Testis (tissue), 3 donors: ENCODE data around the gene TRAPPC10. TPM values are rescaled to one million over a fixed set of nuclear protein-coding genes. Genes with fewer than 3 reads are reported as not detected.
"Not testable (repeated sequence)": the region's sequence is repeated elsewhere in the genome, so short reads cannot be mapped to it uniquely, and the experiment has no call there.

Experiments
- DNase-seq: peaks from one replicate; pipeline ENCODE4 v3.0.0-alpha.2; 2019
- H3K27ac ChIP-seq, 2 donors: fragments of 200-600 bp; sonication (generic); one replicate each; pipeline ENCODE4 v1.5.1; 2019
- H3K27me3 ChIP-seq: fragments of 200-600 bp; sonication (generic); one replicate; pipeline ENCODE4 v1.5.1; 2019
- H3K36me3 ChIP-seq: fragments of 200-600 bp; sonication (generic); one replicate; pipeline ENCODE4 v1.5.1; 2017; ENCODE audit warnings: low read depth; ENCODE audit errors: missing control alignments
- H3K4me1 ChIP-seq: fragments of 200-600 bp; sonication (generic); one replicate; pipeline ENCODE4 v1.5.1; 2019
- H3K4me3 ChIP-seq, 2 donors: fragments of 200-600 bp; sonication (generic); one replicate each; pipeline ENCODE4 v1.5.1; 2017 to 2019
- H3K9me3 ChIP-seq: fragments of 200-600 bp; sonication (generic); one replicate; pipeline ENCODE4 v1.5.1; 2017
- WGBS, 2 donors: methylation state at CpG; one replicate each; pipeline ENCODE4 v1.1.5; 2018; 5-methylcytosine and 5-hydroxymethylcytosine counted together
- intact Hi-C: fragments of 100-400 bp; cut with DNase I; formaldehyde crosslinking; loops from one replicate; pipeline ENCODE4 v1.15.1; 2023; ENCODE audit warnings: low total_unique reads
- polyA plus RNA-seq: library from polyadenylated mRNA; stranded (reverse); fragments of 350-450 nt; fragmentation: Illumina TruSeq; extraction: RNeasy Lipid Tissue Mini Kit (QIAGEN cat#74804); gene quantifications from one replicate; pipeline ENCODE4 v1.2.3, GENCODE V29; 2014; ENCODE audit warnings: low read depth, low replicate concordance; ENCODE audit not compliant: insufficient read depth
- total RNA-seq, 2 donors: library from RNA; depleted of rRNA; stranded (reverse); fragments of >200 nt; gene quantifications; one replicate each; pipeline ENCODE4 v1.2.3, GENCODE V29; 2016

Gene TRAPPC10
- total and polyA plus RNA-seq, 3 donors from 2014 or later, result 46.4 to 69.8 (median 58.0) TPM

DNA sequence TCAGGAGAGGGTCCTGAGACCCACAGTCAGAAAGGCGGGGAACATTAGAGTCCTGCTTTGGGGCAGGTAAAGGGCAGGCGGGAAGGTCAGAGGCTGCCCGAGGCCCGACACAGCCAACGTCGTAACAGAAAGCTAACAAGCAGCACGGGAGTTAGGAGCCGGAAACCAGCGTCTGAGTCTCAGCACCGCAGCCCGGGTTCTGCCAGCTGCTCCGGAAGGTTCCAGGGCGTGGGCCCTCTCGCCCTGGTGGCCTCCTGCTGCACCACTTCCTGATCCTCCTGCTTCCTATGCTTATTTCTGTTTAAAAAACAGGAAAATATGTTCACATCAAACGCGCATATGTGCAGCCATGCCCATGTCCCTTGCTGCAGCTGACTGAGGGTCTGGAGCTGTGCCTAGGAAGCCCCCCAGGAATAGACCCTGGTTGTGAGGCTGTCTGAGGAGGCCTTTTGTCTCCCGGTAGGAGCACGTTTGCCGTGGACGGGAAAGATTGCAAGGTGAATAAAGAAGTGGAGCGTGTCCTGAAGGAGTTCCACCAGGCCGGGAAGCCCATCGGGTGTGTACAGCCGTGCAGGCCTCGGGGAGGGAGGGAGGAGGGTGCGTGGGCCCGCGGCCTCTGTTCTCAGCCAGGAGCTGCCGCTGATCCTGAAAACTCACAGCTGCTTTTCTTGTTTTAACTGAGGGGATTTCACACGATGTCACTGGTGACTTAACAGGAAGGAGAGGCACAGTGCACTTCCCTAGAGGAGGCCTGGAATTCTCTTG, 127.9 kb downstream of the TRAPPC10 start:
- H3K4me1 ChIP-seq, DNase-seq, H3K27me3 ChIP-seq, H3K4me3 ChIP-seq, H3K27ac ChIP-seq, H3K36me3 ChIP-seq, intact Hi-C loops, H3K9me3 ChIP-seq: not testable (repeated sequence)
- no CpG with 5 or more reads among the region's 30 CpGs for WGBS, 2 donors

- H3K27ac ChIP-seq, H3K36me3 ChIP-seq, DNase-seq, H3K9me3 ChIP-seq, H3K27me3 ChIP-seq, intact Hi-C loops, H3K4me1 ChIP-seq, H3K4me3 ChIP-seq: not testable (repeated sequence)
- no CpG with 5 or more reads among the region's 18 CpGs for WGBS, 2 donors
These were observed 128.4 kb downstream of the TRAPPC10 start for GRCh38 chr21:44140552-44140932.

GRCh38 chr21:44142470-44142869, 130.4 kb downstream of the TRAPPC10 start:
- H3K36me3 ChIP-seq, DNase-seq, intact Hi-C loops, H3K4me3 ChIP-seq, H3K4me1 ChIP-seq, H3K9me3 ChIP-seq, H3K27ac ChIP-seq, H3K27me3 ChIP-seq: not testable (repeated sequence)
- no CpG with 5 or more reads among the region's 10 CpGs for WGBS, 2 donors

- DNase-seq, H3K9me3 ChIP-seq, H3K27ac ChIP-seq, H3K36me3 ChIP-seq, H3K4me3 ChIP-seq, H3K4me1 ChIP-seq, H3K27me3 ChIP-seq, intact Hi-C loops: not testable (repeated sequence)
- WGBS, 2 donors, result no CpG with 5 or more reads among the region's 17 CpGs
These were observed 131.3 kb downstream of the TRAPPC10 start for GRCh38 chr21:44143380-44143779.

DNA sequence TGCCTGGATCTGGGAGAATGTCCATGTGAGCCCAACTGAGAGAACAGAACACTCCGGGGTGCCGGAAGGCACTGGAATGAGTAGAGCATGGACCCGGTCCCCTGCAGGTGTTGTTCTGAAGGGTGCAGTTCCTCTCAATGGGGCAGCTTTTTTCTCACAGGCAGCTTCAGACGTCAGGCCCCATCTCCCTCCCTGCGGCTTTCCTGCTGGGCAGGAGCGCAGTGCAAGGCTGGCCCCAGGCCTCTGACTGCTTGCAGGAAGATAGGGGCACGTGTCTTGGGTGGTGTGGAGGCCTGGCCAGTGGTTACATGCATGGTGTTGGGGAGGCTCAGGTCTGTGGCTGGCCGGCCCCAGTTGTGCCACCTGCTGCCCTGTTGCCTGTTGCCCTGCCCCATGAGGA, 131.9 kb downstream of the TRAPPC10 start:
- DNase-seq, H3K9me3 ChIP-seq, H3K4me1 ChIP-seq, H3K27ac ChIP-seq, intact Hi-C loops, H3K36me3 ChIP-seq, H3K4me3 ChIP-seq, H3K27me3 ChIP-seq: not testable (repeated sequence)
- no CpG with 5 or more reads among the region's 8 CpGs for WGBS, 2 donors

GRCh38 chr21:44144784-44145602, 132.9 kb downstream of the TRAPPC10 start:
- H3K27me3 ChIP-seq, DNase-seq, H3K27ac ChIP-seq, intact Hi-C loops, H3K4me1 ChIP-seq, H3K9me3 ChIP-seq, H3K4me3 ChIP-seq, H3K36me3 ChIP-seq: not testable (repeated sequence)
- no CpG with 5 or more reads among the region's 22 CpGs for WGBS, 2 donors

- H3K27ac ChIP-seq, DNase-seq, H3K36me3 ChIP-seq, H3K4me3 ChIP-seq, H3K4me1 ChIP-seq, intact Hi-C loops, H3K9me3 ChIP-seq, H3K27me3 ChIP-seq: not testable (repeated sequence)
- WGBS, 2 donors, result no CpG with 5 or more reads among the region's 12 CpGs
These were observed 133.5 kb downstream of the TRAPPC10 start for GRCh38 chr21:44145616-44146015.

GRCh38 chr21:44147108-44147507, 135.0 kb downstream of the TRAPPC10 start:
- no CpG with 5 or more reads among the region's 8 CpGs for WGBS, 2 donors
- H3K36me3 ChIP-seq, H3K4me1 ChIP-seq, DNase-seq, H3K9me3 ChIP-seq, intact Hi-C loops, H3K27ac ChIP-seq, H3K4me3 ChIP-seq, H3K27me3 ChIP-seq: not testable (repeated sequence)

DNA sequence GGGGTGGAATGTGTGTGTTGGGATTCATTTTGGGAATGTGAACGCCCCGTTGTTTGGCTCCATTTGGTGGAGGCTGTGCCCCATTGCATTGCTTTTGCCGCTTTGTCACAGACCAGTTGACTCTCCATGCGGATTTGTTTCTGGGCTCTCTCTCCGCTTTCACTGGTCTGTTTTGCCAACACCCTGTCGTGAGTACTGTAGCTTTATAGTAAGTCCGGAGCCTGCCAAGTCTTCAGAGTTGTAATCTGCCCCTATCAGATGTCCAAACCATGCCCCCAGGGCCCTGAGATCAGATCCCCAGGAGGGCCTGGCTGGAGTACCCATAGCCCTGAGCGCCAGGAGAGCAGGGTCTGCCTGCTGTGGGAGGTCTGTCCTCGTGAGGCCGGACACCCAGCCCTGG, 138.1 kb downstream of the TRAPPC10 start:
- H3K36me3 ChIP-seq, H3K4me3 ChIP-seq, intact Hi-C loops, H3K4me1 ChIP-seq, H3K27ac ChIP-seq, H3K9me3 ChIP-seq, DNase-seq, H3K27me3 ChIP-seq: not testable (repeated sequence)
- WGBS, 2 donors, result no CpG with 5 or more reads among the region's 10 CpGs

DNA sequence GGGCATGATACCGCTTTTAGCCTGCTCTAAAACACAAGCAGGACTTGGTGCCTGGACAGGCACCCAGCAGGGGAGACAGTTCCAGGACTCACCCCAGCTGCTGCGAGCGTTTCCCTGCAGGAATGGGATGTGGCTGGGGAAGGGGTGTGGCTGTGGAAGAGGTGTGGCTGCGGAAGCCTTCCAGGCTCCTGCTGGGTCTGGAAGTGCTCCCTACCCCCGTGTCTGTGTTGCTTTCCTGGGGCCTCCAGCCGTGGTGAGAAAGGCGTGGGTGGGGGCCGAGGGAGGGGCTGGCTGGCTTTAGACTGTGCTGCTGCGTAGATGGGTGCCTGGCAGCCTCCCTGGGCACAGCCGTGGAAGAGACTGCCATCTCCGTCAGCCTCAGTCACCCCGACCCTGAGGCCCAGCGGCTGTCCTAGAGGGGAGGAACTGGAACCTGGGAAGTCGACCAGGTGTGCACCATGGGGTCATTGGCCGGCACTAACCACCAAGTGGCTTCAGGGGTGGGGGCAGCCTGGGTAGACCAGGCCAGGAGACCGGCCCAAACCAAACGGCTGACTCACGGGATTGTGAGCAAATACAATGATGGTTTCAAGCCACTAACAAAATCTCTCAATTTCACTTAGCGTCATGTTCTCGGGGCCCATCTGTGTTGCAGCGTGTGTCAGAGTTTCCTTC, 141.2 kb downstream of the TRAPPC10 start:
- H3K9me3 ChIP-seq, intact Hi-C loops, H3K27me3 ChIP-seq, DNase-seq, H3K4me1 ChIP-seq, H3K27ac ChIP-seq, H3K4me3 ChIP-seq, H3K36me3 ChIP-seq: not testable (repeated sequence)
- no CpG with 5 or more reads among the region's 21 CpGs for whole genome bisulfite sequencing, 2 donors

GRCh38 chr21:44153889-44154228, 141.8 kb downstream of the TRAPPC10 start:
- peak; percentile 12 for DNase-seq
- H3K4me1 ChIP-seq, H3K36me3 ChIP-seq, H3K27me3 ChIP-seq, H3K27ac ChIP-seq, intact Hi-C loops, H3K9me3 ChIP-seq, H3K4me3 ChIP-seq: not testable (repeated sequence)
- WGBS, 2 donors, result no CpG with 5 or more reads among the region's 17 CpGs

- WGBS, 2 donors, result no CpG with 5 or more reads among the region's 20 CpGs
- H3K4me1 ChIP-seq, H3K27ac ChIP-seq, DNase-seq, H3K9me3 ChIP-seq, intact Hi-C loops, H3K4me3 ChIP-seq, H3K27me3 ChIP-seq, H3K36me3 ChIP-seq: not testable (repeated sequence)
These were observed 142.7 kb downstream of the TRAPPC10 start for GRCh38 chr21:44154816-44155230.
